ENCODE data around the gene DMWD. TPM values are rescaled to one million over a fixed set of nuclear protein-coding genes. Genes with fewer than 3 reads are reported as not detected.

Gene DMWD
- total RNA-seq, 1 experiment from 2014 or later: 34.9 TPM

- CTCF ChIA-PET: no interaction called here
- Histone ChIP-seq H3K4me2 (ENCODE audit: low read length) (peak overlapping the region; percentile 97), H3K9ac (ENCODE audit: low read length) (peak overlapping the region; percentile 83), H3K9me2 (replicated peaks; ENCODE audit: low read length) (no peaks in the 10 kb centered on the region), H3K79me2 (ENCODE audit: low read length) (peaks cover 16% of the 10 kb centered on the region), H3K27ac (ENCODE audit: low read length) (no peak overlapping the region), H3K36me3 (ENCODE audit: low read depth, low read length) (peaks cover 8% of the 10 kb centered on the region; the same call in 1 of the 2 replicates), H3K4me1 (ENCODE audit: insufficient read depth, low read length) (peaks cover 6% of the 10 kb centered on the region; the same call in 1 of the 2 replicates), H3K27me3 (ENCODE audit: low read length) (no peaks in the 10 kb centered on the region), H3F3A (ENCODE audit: low read length, unreplicated experiment) (no peaks in the 10 kb centered on the region), H2AFZ (ENCODE audit: low read length) (no peak overlapping the region), H3K9me3 (ENCODE audit: low read length) (no peaks in the 10 kb centered on the region), H4K20me1 (ENCODE audit: low read length) (no peaks in the 10 kb centered on the region), H3K4me3 (ENCODE audit: low read length) (peak overlapping the region; percentile 93)
- POLR2A ChIA-PET (ENCODE audit: unreplicated experiment): interaction anchor here (0.5 to 0.6 kb wide), 2 partner anchors 23 to 47 kb away, joined by 3 to 10 read pairs; no protein-coding TSS in a partner anchor
- TSS peak; percentile 49 for BruUV-seq (replicated peaks)
- intact Hi-C loops (cut with micrococcal nuclease): no loop called here
- DNase-seq (no peak), ATAC-seq (no peak)
- TF ChIP-seq CTCF (conservative IDR thresholded peaks at IDR 0.05; ENCODE audit: low read depth, low read length) (no peak), EZH2phosphoT487 (IDR thresholded peaks at IDR 0.05; ENCODE audit: borderline replicate concordance, low read length) (no peak), EZH2 (IDR thresholded peaks at IDR 0.05; ENCODE audit: low read length, unreplicated experiment) (no peak)
Observed at GRCh38 chr19:45791744-45792469, 738 bp downstream of the DMWD start.

DNA sequence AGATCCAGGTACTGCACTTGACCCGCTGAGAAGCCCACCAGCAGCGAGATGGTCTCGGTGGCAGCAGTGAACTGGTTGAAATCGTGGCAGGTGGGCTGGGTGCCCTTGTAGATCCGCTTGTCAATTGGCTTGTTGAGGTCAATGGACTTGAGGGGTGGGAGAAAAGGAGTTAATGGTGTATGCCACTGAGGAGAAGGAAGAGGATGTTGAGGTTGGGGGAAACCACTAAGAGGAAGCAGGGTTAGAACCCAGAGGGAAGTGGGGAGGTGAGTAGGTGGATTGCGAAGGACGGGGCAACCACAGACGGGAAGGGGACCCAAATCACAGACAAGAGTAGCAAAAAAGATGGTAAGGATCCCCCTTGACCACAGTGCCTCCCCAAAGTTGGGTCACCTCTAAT is 1.7 kb downstream of the DMWD start:
- POLR2A ChIA-PET (ENCODE audit: unreplicated experiment): no interaction called here
- Histone ChIP-seq H2AFZ (ENCODE audit: low read length) (no peak overlapping the region), H4K20me1 (ENCODE audit: low read length) (no peaks in the 10 kb centered on the region), H3K36me3 (ENCODE audit: low read depth, low read length) (peaks cover 8% of the 10 kb centered on the region; the same call in 1 of the 2 replicates), H3K27ac (ENCODE audit: low read length) (no peak overlapping the region), H3K4me3 (ENCODE audit: low read length) (peak overlapping the region; percentile 93; the same call in 1 of the 2 replicates), H3F3A (ENCODE audit: low read length, unreplicated experiment) (no peaks in the 10 kb centered on the region), H3K9me3 (ENCODE audit: low read length) (no peaks in the 10 kb centered on the region), H3K4me1 (ENCODE audit: insufficient read depth, low read length) (peaks cover 6% of the 10 kb centered on the region; the same call in 1 of the 2 replicates), H3K9me2 (replicated peaks; ENCODE audit: low read length) (no peaks in the 10 kb centered on the region), H3K4me2 (ENCODE audit: low read length) (peak overlapping the region; percentile 97), H3K27me3 (ENCODE audit: low read length) (no peaks in the 10 kb centered on the region), H3K9ac (ENCODE audit: low read length) (no peak overlapping the region), H3K79me2 (ENCODE audit: low read length) (peaks cover 16% of the 10 kb centered on the region)
- intact Hi-C loops (cut with micrococcal nuclease): no loop called here
- no TSS peak for BruUV-seq (replicated peaks)
- no peak for TF ChIP-seq EZH2 (IDR thresholded peaks at IDR 0.05; ENCODE audit: low read length, unreplicated experiment)
- TF ChIP-seq CTCF (conservative IDR thresholded peaks at IDR 0.05; ENCODE audit: low read depth, low read length): no peak
- TF ChIP-seq EZH2phosphoT487 (IDR thresholded peaks at IDR 0.05; ENCODE audit: borderline replicate concordance, low read length): no peak
- ATAC-seq (no peak), DNase-seq (no peak)
- CTCF ChIA-PET: no interaction called here
